Fibroblast of lung (primary cell): ENCODE measurements around the gene DDX10.

Experiments
- CTCF ChIP-seq, 2 donors: IDR thresholded peaks in 1 of 2; conservative IDR thresholded peaks in 1 of 2; 1 replicate in 1 of 2; 2 replicates in 1 of 2; pipeline ENCODE4 v1.5.1; 2011 to 2012; ENCODE audit warnings: low read length in 2 of 2, control low read depth in 1 of 2, inconsistent platforms in 1 of 2, low read depth in 1 of 2, mild to moderate bottlenecking in 1 of 2
- EZH2 ChIP-seq: IDR thresholded peaks from 2 replicates; pipeline ENCODE4 v1.5.1; 2012; ENCODE audit warnings: low read length, control low read depth, mild to moderate bottlenecking; ENCODE audit errors: missing control alignments

GRCh38 chr11:108664730-108665525 lies at the start of gene DDX10:
- TF ChIP-seq CTCF (conservative IDR thresholded peaks at IDR 0.05 in 1 of 2, IDR thresholded peaks at IDR 0.05 in 1 of 2; ENCODE audit: low read depth in 1 of 2, low read length in 2 of 2) (peak in 1 of 2 donors; percentile 26), EZH2 (no peak)
